CD4-positive, alpha-beta T cell (primary cell): ENCODE data around the gene TK1. TPM values are rescaled to one million over a fixed set of nuclear protein-coding genes. Genes with fewer than 3 reads are reported as not detected.
"Not testable (repeated sequence)": the region's sequence is repeated elsewhere in the genome, so short reads cannot be mapped to it uniquely, and the experiment has no call there.

Experiments
- ATAC-seq: fragments of 200-7000 bp; cut with Tn5 transposase; one replicate; pipeline ENCODE4 v1.10.0; 2022; ENCODE audit warnings: mild to moderate bottlenecking; ENCODE audit not compliant: poor library complexity
- CTCF ChIA-PET: fragments of 350-600 bp; sonication (Branson Sonifier 250); formaldehyde crosslinking; loops from one replicate; lab custom pipeline; 2021; ENCODE audit warnings: antibody characterized with exemption, inconsistent platforms; lab: Charles Lee
- POLR2A ChIA-PET: fragments of 350-600 bp; sonication (Branson Sonifier 250); formaldehyde crosslinking; loops from one replicate; lab custom pipeline; 2021; ENCODE audit warnings: antibody characterized with exemption, inconsistent platforms; lab: Charles Lee
- DNase-seq, 14 experiments: peaks; one replicate each; pipeline ENCODE4 v3.0.0-alpha.2; 2013 to 2020; ENCODE audit warnings: mixed read lengths in 2 of 14
- H3K27ac ChIP-seq, 2 donors: one replicate each; pipeline versions ENCODE4 v1.5.1 to v1.7.0; 2013; ENCODE audit warnings: low read length in 2 of 2, low read depth in 1 of 2, mild to moderate bottlenecking in 1 of 2
- H3K27me3 ChIP-seq, 2 experiments: 1 replicate in 1 of 2; 2 replicates in 1 of 2; pipeline versions ENCODE4 v1.6.1 to v1.7.0; 2013; ENCODE audit warnings: low read length in 2 of 2, control low read depth in 1 of 2, mild to moderate bottlenecking in 1 of 2, moderate library complexity in 1 of 2; ENCODE audit not compliant: insufficient read depth in 2 of 2, control insufficient read depth in 1 of 2
- H3K36me3 ChIP-seq: one replicate; pipeline ENCODE4 v1.6.1; 2013; ENCODE audit warnings: low read length, control low read depth; ENCODE audit not compliant: insufficient read depth
- H3K4me1 ChIP-seq: one replicate; pipeline ENCODE4 v1.6.1; 2013; ENCODE audit warnings: low read length, control low read depth; ENCODE audit not compliant: insufficient read depth
- H3K4me3 ChIP-seq: one replicate; pipeline ENCODE4 v1.5.1; 2013; ENCODE audit warnings: mild to moderate bottlenecking, low read length, moderate library complexity
- H3K9me3 ChIP-seq, 2 experiments: 1 replicate in 1 of 2; 2 replicates in 1 of 2; pipeline versions ENCODE4 v1.6.1 to v1.7.0; 2013; ENCODE audit warnings: low read length in 2 of 2, mild to moderate bottlenecking in 2 of 2, control low read depth in 1 of 2, moderate library complexity in 1 of 2; ENCODE audit not compliant: control insufficient read depth in 1 of 2, insufficient read depth in 1 of 2
- H3K27ac Mint-ChIP-seq: one replicate; pipeline ENCODE4 v1.8.0; 2020; ENCODE audit warnings: mixed read lengths
- H3K27me3 Mint-ChIP-seq: one replicate; pipeline ENCODE4 v1.8.0; 2021; ENCODE audit warnings: mixed read lengths
- H3K36me3 Mint-ChIP-seq: one replicate; pipeline ENCODE4 v1.8.0; 2021; ENCODE audit warnings: low read depth, mixed read lengths
- H3K4me1 Mint-ChIP-seq: one replicate; pipeline ENCODE4 v1.8.0; 2021; ENCODE audit warnings: low read depth, mixed read lengths
- H3K4me3 Mint-ChIP-seq: one replicate; pipeline ENCODE4 v1.8.0; 2020; ENCODE audit warnings: mild to moderate bottlenecking, mixed read lengths
- H3K9me3 Mint-ChIP-seq: one replicate; pipeline ENCODE4 v1.8.0; 2020; ENCODE audit warnings: mixed read lengths
- CTCF ChIP-seq: fragments of 200-600 bp; IDR thresholded peaks from one replicate; pipeline ENCODE4 v1.8.0; 2022; ENCODE audit warnings: antibody characterized with exemption, mild to moderate bottlenecking
- intact Hi-C, 2 experiments: fragments of 100-400 bp; cut with DNase I in 1 of 2; cut with micrococcal nuclease in 1 of 2; formaldehyde crosslinking; loops; one replicate each; pipeline versions ENCODE4 v1.15.1 to v1.9.0; 2023 to 2025; cut with DNase I, micrococcal nuclease
- total RNA-seq, 174 experiments: library from RNA in 2 of 174; stranded (reverse) in 2 of 174; gene quantifications; one replicate each; pipeline ENCODE4 v1.2.3 and lab custom pipeline; 2021 to 2026

The TK1 gene
- total RNA-seq, 2 experiments from 2014 or later: 0.78 to 0.88 TPM

- Histone ChIP-seq H3K36me3 (peaks cover 65% of the 10 kb centered on the region), H3K4me3 (no peak overlapping the region), H3K27ac (peak overlapping the region in 1 of 2 donors; percentile 38), H3K4me1 (peaks cover 95% of the 10 kb centered on the region), H3K27me3 (no peaks in the 10 kb centered on the region), H3K9me3 (no peaks in the 10 kb centered on the region)
- DNase-seq: peak; percentile 84 to 97 (median 92)
- Mint-ChIP-seq H3K9me3 (no peaks in the 10 kb centered on the region), H3K27me3 (no peaks in the 10 kb centered on the region), H3K4me1 (peaks cover 72% of the 10 kb centered on the region), H3K4me3 (peak overlapping the region; percentile 77), H3K27ac (peak overlapping the region; percentile 91), H3K36me3 (peaks cover 62% of the 10 kb centered on the region)
- ChIA-PET POLR2A (interaction anchor here (0.6 to 16.9 kb wide), 10 partner anchors 15 to 216 kb away, joined by 3 to 766 read pairs (median 4); partner anchors contain the start of genes TMC6, TMC8 and TNRC6C), CTCF (interaction anchor here (0.6 to 7.4 kb wide), 5 partner anchors 28 to 220 kb away, joined by 3 to 49 read pairs (median 5); no protein-coding TSS in a partner anchor)
- TF ChIP-seq CTCF: no peak
- peak; percentile 85 for ATAC-seq
- intact Hi-C loops: loop anchor here (1.0 to 5.0 kb wide), 3 partner anchors 28 to 47 kb away; partner anchors contain the start of genes SYNGR2 (in 2 of the 2), AFMID (in 1 of the 2) and TK1 (in 1 of the 2)
Measured at GRCh38 chr17:78140169-78141051, 46.4 kb downstream of the TK1 start.

- POLR2A ChIA-PET: interaction anchor here (0.6 to 16.9 kb wide), 8 partner anchors 15 to 216 kb away, joined by 3 to 766 read pairs (median 4); partner anchors contain the start of genes TMC6, TMC8 and TNRC6C
- H3K36me3 ChIP-seq: peaks cover 71% of the 10 kb centered on the region
Measured at GRCh38 chr17:78139861-78140168, 47.0 kb downstream of the TK1 start.

GRCh38 chr17:78138204-78139060 is 48.4 kb downstream of the TK1 start:
- peak overlapping the region; percentile 47 to 55 for H3K27ac ChIP-seq
- ATAC-seq: no peak
- TF ChIP-seq CTCF: no peak
- Mint-ChIP-seq H3K4me1 (peaks cover 84% of the 10 kb centered on the region), H3K27me3 (no peaks in the 10 kb centered on the region), H3K27ac (peak overlapping the region; percentile 81), H3K4me3 (peak overlapping the region; percentile 42), H3K9me3 (no peaks in the 10 kb centered on the region), H3K36me3 (peaks cover 82% of the 10 kb centered on the region)
- CTCF ChIA-PET: interaction anchor here (0.6 to 7.4 kb wide), 8 partner anchors 11 to 255 kb away, joined by 3 to 49 read pairs (median 4); no protein-coding TSS in a partner anchor
- H3K9me3 ChIP-seq: no peaks in the 10 kb centered on the region
- no peaks in the 10 kb centered on the region for H3K27me3 ChIP-seq
- H3K36me3 ChIP-seq: peaks cover 85% of the 10 kb centered on the region
- H3K4me1 ChIP-seq: peaks cover 98% of the 10 kb centered on the region
- H3K4me3 ChIP-seq: no peak overlapping the region
- DNase-seq: peak in 1 of 14 experiments; percentile 50
- intact Hi-C loops: loop anchor here in 1 of 2 experiments (10.0 kb wide), 1 partner anchor 694 kb away; no protein-coding TSS in a partner anchor
- POLR2A ChIA-PET: interaction anchor here (0.6 to 16.9 kb wide), 5 partner anchors 13 to 46 kb away, joined by 3 to 766 read pairs (median 32); partner anchors contain the start of genes TMC6 and TMC8

More at GRCh38 chr17:78139861-78140168, 47.0 kb downstream of the TK1 start:
- not testable (repeated sequence) for ATAC-seq, H3K27me3 Mint-ChIP-seq, H3K9me3 ChIP-seq, H3K27me3 ChIP-seq, DNase-seq, H3K4me3 ChIP-seq, H3K9me3 Mint-ChIP-seq
- Histone ChIP-seq H3K27ac (peak overlapping the region in 1 of 2 donors; percentile 38), H3K4me1 (peaks cover 96% of the 10 kb centered on the region)
- H3K4me3 Mint-ChIP-seq: peak overlapping the region; percentile 77
- intact Hi-C loops: loop anchor here (1.0 to 10.0 kb wide), 4 partner anchors 28 to 695 kb away; partner anchors contain the start of genes SYNGR2 (in 2 of the 2), AFMID (in 1 of the 2) and TK1 (in 1 of the 2)
- H3K4me1 Mint-ChIP-seq: peaks cover 76% of the 10 kb centered on the region
- peak overlapping the region; percentile 91 for H3K27ac Mint-ChIP-seq
- CTCF ChIA-PET: interaction anchor here (0.6 to 7.4 kb wide), 3 partner anchors 27 to 726 kb away, joined by 3 to 49 read pairs (median 8); no protein-coding TSS in a partner anchor
- H3K36me3 Mint-ChIP-seq: peaks cover 68% of the 10 kb centered on the region
